GM19324 (cell line): Measurements from ENCODE around the gene THOC2.
"Not testable (repeated sequence)": the region's sequence is repeated elsewhere in the genome, so short reads cannot be mapped to it uniquely, and the experiment has no call there.

ENCODE experiments used
- ATAC-seq: cut with Tn5 transposase; IDR thresholded peaks from one replicate; pipeline ENCODE4 v1.9.1; 2021; ENCODE audit warnings: mild to moderate bottlenecking, moderate library complexity; ENCODE audit not compliant: unreplicated experiment, low FRiP score

Gene THOC2

DNA sequence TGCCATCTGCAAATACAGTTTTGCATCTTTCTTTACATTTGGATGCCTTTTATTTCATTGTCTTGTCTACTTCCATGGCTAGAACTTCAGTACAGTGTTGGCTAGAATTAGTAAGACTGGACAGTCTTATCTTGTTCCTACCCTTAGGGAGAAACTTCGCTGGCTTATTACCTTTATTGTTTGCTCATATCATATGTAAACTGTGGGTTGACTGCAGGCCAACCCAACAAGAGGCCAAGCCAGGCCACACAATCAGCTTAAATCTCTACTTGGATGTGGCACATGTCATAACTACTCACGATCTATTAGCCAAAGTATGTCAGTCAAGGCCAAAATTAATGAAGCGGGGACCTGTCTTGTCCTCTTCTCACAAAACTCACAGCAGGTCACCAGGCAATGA lies 144.1 kb downstream of the THOC2 start:
- ATAC-seq: no peak

DNA sequence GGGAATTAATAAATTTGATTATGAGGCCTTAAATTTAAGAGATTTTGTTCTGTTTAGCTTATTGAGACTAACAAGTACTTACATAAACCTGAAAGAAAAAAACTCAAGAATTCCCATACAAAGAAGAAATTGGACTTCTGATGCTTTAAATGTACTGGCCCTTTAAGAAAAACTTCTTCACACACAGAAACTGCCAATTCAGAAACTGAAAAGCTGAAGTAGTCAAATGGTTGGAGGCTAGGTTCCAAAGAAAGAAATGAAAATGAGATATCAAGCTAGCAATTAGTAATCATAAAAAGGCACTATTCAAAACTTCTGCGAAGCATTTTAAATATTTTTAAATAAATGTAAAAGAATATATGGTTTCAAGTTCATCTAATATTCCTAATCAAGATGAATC lies 151.3 kb downstream of the THOC2 start:
- no peak for ATAC-seq

DNA sequence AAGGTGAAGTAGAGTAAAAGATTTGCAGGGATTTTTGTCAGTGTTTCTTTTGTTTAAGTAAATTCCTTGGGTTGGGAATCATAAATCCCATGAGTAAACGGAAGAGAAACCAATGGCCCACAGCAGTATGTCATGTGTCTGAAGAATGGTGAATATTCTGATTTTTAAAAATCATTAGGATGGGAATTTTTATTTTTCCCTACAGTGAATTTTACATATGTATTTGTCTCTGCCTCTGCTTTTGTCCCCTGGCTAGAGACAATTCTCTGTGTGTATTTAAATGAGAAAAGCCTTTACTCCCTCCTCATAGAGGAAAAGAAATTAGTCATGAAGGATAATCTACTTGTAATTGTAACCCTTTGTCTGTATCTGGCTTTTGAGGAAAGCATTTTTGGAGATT lies 152.1 kb downstream of the THOC2 start:
- ATAC-seq: no peak

DNA sequence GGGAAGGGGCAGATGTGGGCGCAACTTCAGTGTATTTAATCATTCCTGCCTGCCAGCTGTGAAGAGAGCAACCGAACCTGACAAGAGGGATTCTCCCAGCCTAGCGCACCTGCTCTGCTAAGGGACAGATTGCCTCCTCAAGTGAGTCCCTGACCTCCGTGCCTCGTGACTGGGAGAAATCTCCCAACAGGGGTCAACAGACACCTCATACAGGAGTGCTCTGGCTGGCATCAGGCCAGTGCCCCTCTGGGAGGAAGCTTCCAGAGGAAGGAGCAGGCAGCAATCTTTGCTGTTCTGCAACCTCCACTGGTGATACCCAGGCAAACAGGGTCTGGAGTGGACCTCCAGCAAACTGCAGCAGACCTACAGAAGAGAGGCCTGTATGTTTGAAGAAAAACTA lies 158.8 kb downstream of the THOC2 start:
- not testable (repeated sequence) for ATAC-seq

DNA sequence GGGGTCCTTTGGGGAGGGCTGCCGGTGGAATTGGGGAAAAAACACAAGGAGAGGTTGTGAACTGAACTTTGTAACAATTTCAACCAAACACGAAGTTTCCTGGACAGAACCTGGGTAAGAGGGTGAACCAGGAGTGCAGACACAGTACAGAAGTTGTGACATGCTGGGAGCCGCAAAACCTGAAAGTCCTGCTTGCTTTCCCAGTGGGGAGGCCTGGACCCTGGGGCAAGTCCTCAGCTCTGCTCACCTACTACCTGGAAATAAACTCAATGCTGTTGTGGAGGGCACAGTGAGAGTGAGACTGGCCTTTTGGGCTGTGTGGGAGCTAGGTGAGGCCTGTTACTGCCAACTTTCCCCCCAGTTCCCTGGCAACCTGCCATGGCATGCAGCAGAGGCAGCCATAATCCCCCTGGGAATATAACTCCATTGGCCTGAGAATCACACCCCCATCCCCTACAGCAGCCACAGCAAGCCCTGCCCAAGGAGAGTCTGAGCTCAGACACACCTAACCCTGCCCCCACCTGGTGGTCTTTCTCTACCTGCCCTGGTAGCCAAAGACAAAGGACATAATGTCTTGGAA lies 162.8 kb downstream of the THOC2 start:
- ATAC-seq: no peak

DNA sequence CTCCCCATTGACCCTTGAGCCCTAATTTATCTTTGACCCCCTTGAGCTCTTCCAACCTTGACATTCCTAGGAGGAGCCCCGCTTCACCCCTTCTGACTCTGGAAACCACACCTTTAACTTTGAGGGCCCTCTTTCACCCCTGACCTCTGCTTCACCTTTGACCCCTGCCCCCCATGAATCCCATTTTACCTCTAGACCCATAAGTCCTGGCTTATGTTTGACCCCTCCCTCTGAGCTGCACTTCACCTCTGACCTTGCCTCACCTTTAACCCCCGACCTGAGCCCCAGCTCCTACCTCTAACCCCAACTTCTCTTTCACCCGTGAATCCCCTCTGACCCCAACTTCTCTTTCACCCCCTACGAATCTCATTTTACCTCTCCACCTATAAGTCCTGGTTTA lies 169.7 kb downstream of the THOC2 start:
- ATAC-seq: no peak

DNA sequence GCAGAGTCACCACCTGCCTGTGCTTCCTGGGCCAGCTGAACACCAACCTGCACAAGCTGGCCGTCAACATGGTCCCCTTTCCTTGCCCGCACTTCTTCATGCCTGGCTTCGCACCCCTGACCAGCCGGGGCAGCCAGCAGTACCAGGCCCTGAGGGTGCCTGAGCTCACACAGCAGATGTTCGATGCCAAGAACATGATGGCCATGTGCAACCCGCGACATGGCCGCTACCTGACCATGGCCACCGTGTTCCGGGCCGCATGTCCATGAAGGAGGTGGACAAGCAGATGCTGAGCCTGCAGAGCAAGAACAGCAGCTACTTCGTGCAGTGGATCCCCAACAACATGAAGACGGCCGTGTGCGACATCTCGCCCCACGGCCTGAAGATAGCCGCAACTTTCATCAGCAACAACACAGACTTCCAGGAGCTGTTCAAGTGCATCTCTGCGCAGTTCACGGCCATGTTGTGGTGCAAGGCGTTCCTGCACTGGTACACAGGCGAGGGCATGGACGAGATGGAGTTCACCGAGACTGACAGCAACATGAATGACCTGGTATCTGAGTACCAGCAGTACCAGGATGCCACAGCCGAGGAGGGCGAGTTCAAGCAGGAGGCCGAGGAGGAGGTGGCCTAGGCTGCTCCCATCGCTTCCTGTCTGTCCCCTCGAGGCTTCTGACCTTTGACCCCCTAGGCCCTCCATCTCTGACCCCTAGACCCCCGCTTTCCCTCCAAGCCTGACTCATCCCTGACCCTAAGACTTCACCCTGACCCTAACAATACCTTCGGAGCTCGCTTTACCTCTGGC lies 170.3 kb downstream of the THOC2 start:
- ATAC-seq: no peak

DNA sequence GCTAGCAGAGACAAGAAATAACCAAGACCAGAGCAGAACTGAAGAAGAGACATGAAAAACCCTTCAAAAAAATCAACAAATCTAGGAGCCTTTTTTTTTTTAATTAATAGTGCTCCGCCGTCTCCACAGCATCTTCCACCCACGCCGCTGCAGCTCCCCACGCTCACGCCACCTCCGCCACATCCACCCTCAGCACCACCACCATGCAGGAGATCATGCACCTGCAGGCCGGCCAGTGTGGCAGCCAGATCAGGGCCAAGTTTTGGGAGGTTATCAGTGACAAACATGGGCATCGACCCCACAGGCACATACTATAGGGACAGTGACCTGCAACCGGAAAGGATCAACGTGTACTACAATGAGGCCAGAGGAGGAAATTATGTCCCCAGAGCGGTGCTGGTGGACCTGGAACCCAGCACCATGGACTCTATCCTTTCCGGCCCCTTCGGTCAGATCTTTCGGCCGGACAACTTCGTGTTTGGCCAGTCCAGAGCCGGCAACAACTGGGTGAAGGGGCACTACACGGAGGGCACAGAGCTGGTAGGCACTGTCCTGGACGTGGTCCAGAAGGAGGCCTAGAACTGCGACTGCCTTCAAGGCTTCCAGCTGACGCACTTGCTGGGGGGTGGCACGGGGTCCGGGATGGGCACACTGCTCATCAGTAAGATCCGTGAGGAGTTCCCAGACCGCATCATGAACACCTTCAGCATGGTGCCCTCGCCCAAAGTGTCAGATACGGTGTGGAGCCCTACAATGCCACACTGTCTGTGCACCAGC lies 171.2 kb downstream of the THOC2 start:
- no peak for ATAC-seq

DNA sequence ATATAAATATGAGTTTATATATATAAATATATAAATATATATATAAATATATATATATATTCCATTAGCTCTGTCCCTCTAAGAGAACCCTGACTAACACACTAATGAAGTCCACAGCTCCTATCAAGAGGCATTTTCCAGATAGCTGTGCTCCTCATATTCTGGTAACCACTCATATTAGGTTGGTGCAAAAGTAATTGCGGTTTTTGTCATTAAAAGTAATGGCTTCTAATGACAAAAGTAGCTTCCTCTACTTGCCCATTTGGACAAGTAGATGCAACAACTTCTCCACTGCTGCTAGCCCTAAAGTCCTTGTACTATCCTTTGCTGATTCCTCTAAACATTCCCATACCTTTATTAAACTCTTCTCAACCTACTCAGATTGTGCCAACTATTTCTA lies 182.0 kb downstream of the THOC2 start:
- ATAC-seq: no peak
